ENCODE results near the gene TMEM209.

The TMEM209 gene

GRCh38 chr7:130124711-130125110, 80.5 kb downstream of the TMEM209 start:
- DNase-seq (ENCODE audit: extremely low spot score), result no peak
- ChIA-PET POLR2A (no interaction called here), CTCF (interaction anchor here (1.5 kb wide), 1 partner anchor 12 kb away, joined by 3 read pairs; no protein-coding TSS in a partner anchor)
- no peak for TF ChIP-seq CTCF (IDR thresholded peaks at IDR 0.05; ENCODE audit: control extremely low read depth, extremely low read depth, low read depth, missing control alignments)

- POLR2A ChIA-PET, result no interaction called here
- CTCF ChIA-PET, result interaction anchor here (1.2 to 1.5 kb wide), 2 partner anchors 12 to 13 kb away, joined by 3 to 4 read pairs; no protein-coding TSS in a partner anchor
- no peak for DNase-seq (ENCODE audit: extremely low spot score)
- TF ChIP-seq CTCF (IDR thresholded peaks at IDR 0.05; ENCODE audit: control extremely low read depth, extremely low read depth, low read depth, missing control alignments), result no peak
These were observed 81.7 kb downstream of the TMEM209 start for GRCh38 chr7:130123501-130123900.

- CTCF ChIA-PET, result interaction anchor here (1.0 to 1.2 kb wide), 2 partner anchors 44 to 56 kb away, joined by 4 read pairs; no protein-coding TSS in a partner anchor
- DNase-seq (ENCODE audit: extremely low spot score), result no peak
- TF ChIP-seq CTCF (IDR thresholded peaks at IDR 0.05; ENCODE audit: control extremely low read depth, extremely low read depth, low read depth, missing control alignments), result no peak
- POLR2A ChIA-PET, result interaction anchor here (0.7 kb wide), 1 partner anchor 45 kb away, joined by 5 read pairs; no protein-coding TSS in a partner anchor
These were observed 86.4 kb downstream of the TMEM209 start for GRCh38 chr7:130118801-130119200.

- CTCF ChIA-PET, result interaction anchor here (1.0 to 1.6 kb wide), 4 partner anchors 8 to 56 kb away, joined by 3 to 6 read pairs (median 4); no protein-coding TSS in a partner anchor
- no peak for DNase-seq (ENCODE audit: extremely low spot score)
- TF ChIP-seq CTCF (IDR thresholded peaks at IDR 0.05; ENCODE audit: control extremely low read depth, extremely low read depth, low read depth, missing control alignments), result no peak
- POLR2A ChIA-PET, result interaction anchor here (0.7 kb wide), 1 partner anchor 47 kb away, joined by 4 read pairs; no protein-coding TSS in a partner anchor
These were observed 86.9 kb downstream of the TMEM209 start for GRCh38 chr7:130118294-130118693.

- POLR2A ChIA-PET, result no interaction called here
- TF ChIP-seq CTCF (IDR thresholded peaks at IDR 0.05; ENCODE audit: control extremely low read depth, extremely low read depth, low read depth, missing control alignments), result no peak
- no peak for DNase-seq (ENCODE audit: extremely low spot score)
- CTCF ChIA-PET, result interaction anchor here (0.6 to 1.4 kb wide), 6 partner anchors 13 to 1007 kb away, joined by 3 to 5 read pairs (median 3); no protein-coding TSS in a partner anchor
These were observed 90.4 kb downstream of the TMEM209 start for GRCh38 chr7:130114776-130115175.
